ENCODE results near the gene UTS2.

The UTS2 gene

GRCh38 chr1:7847599-7847998, 5.3 kb downstream of the UTS2 start:
- H3K79me1 ChIP-seq (ENCODE audit: low read depth, low read length) = no peaks in the 10 kb centered on the region
- H2BK120ac ChIP-seq (ENCODE audit: low read depth, low read length) = no peak overlapping the region
- no peak overlapping the region for H3K18ac ChIP-seq (ENCODE audit: low read length)
- no peak overlapping the region for H3K14ac ChIP-seq (ENCODE audit: low read length)
- no peak overlapping the region for H2BK5ac ChIP-seq (ENCODE audit: low read length)
- no peak overlapping the region for H2BK15ac ChIP-seq (ENCODE audit: low read length)
- H4K91ac ChIP-seq (ENCODE audit: low read depth, low read length, poor library complexity) = no peak overlapping the region
- no peak overlapping the region for H3K27ac ChIP-seq (replicated peaks; ENCODE audit: low read length)
- no peaks in the 10 kb centered on the region for H3K9me3 ChIP-seq (replicated peaks in 1 of 2; ENCODE audit: control insufficient read depth in 2 of 2, insufficient read depth in 1 of 2, low read depth in 1 of 2, low read length in 2 of 2)
- H3K9ac ChIP-seq (ENCODE audit: low read depth, low read length, poor library complexity) = no peak overlapping the region
- H2AK5ac ChIP-seq (ENCODE audit: low read depth, low read length) = no peak overlapping the region
- no peak overlapping the region for H4K8ac ChIP-seq (ENCODE audit: low read depth, low read length)
- H3K23ac ChIP-seq (ENCODE audit: low read depth, low read length, poor library complexity) = no peak overlapping the region
- H3K4me1 ChIP-seq (ENCODE audit: control insufficient read depth in 2 of 2, insufficient read depth in 1 of 2, low read depth in 1 of 2, low read length in 2 of 2) = no peaks in the 10 kb centered on the region
- H2BK12ac ChIP-seq (ENCODE audit: low read length) = no peak overlapping the region
- H2AFZ ChIP-seq (ENCODE audit: low read length) = no peak overlapping the region
- no CpG with 5 or more reads among the region's 4 CpGs for WGBS, 2 donors (ENCODE audit: extremely low coverage in 2 of 2, insufficient read length in 2 of 2, insufficient replicate concordance in 1 of 2)
- H3K4me3 ChIP-seq (ENCODE audit: low read length in 2 of 2) = no peak overlapping the region
- no peak overlapping the region for H3K4ac ChIP-seq (ENCODE audit: low read length)
- H3K27me3 ChIP-seq (ENCODE audit: control insufficient read depth in 3 of 3, insufficient read depth in 3 of 3, low read depth in 1 of 3, low read length in 3 of 3) = no peaks in the 10 kb centered on the region
- H3K36me3 ChIP-seq (replicated peaks in 1 of 2; ENCODE audit: control insufficient read depth in 2 of 2, insufficient read depth in 2 of 2, low read length in 2 of 2) = no peaks in the 10 kb centered on the region
- DNase-seq (ENCODE audit: low spot score) = no peak
- H3K4me2 ChIP-seq (ENCODE audit: insufficient read depth, low read length, poor library complexity, severe bottlenecking) = no peak overlapping the region

- no peaks in the 10 kb centered on the region for H3K79me1 ChIP-seq (ENCODE audit: low read depth, low read length)
- WGBS, 2 donors (ENCODE audit: extremely low coverage in 2 of 2, insufficient read length in 2 of 2, insufficient replicate concordance in 1 of 2) = no CpG with 5 or more reads among the region's 7 CpGs
- H3K14ac ChIP-seq (ENCODE audit: low read length) = no peak overlapping the region
- H3K4ac ChIP-seq (ENCODE audit: low read length) = no peak overlapping the region
- no peak overlapping the region for H4K91ac ChIP-seq (ENCODE audit: low read depth, low read length, poor library complexity)
- no peak for DNase-seq (ENCODE audit: low spot score)
- H3K4me2 ChIP-seq (ENCODE audit: insufficient read depth, low read length, poor library complexity, severe bottlenecking) = no peak overlapping the region
- H3K18ac ChIP-seq (ENCODE audit: low read length) = no peak overlapping the region
- no peak overlapping the region for H2AFZ ChIP-seq (ENCODE audit: low read length)
- H3K9ac ChIP-seq (ENCODE audit: low read depth, low read length, poor library complexity) = no peak overlapping the region
- no peak overlapping the region for H2BK120ac ChIP-seq (ENCODE audit: low read depth, low read length)
- H3K4me1 ChIP-seq (ENCODE audit: control insufficient read depth in 2 of 2, insufficient read depth in 1 of 2, low read depth in 1 of 2, low read length in 2 of 2) = no peaks in the 10 kb centered on the region
- H2AK5ac ChIP-seq (ENCODE audit: low read depth, low read length) = no peak overlapping the region
- no peak overlapping the region for H2BK5ac ChIP-seq (ENCODE audit: low read length)
- H3K27me3 ChIP-seq (ENCODE audit: control insufficient read depth in 3 of 3, insufficient read depth in 3 of 3, low read depth in 1 of 3, low read length in 3 of 3) = no peaks in the 10 kb centered on the region
- no peak overlapping the region for H3K27ac ChIP-seq (replicated peaks; ENCODE audit: low read length)
- no peaks in the 10 kb centered on the region for H3K9me3 ChIP-seq (replicated peaks in 1 of 2; ENCODE audit: control insufficient read depth in 2 of 2, insufficient read depth in 1 of 2, low read depth in 1 of 2, low read length in 2 of 2)
- no peak overlapping the region for H2BK15ac ChIP-seq (ENCODE audit: low read length)
- H3K23ac ChIP-seq (ENCODE audit: low read depth, low read length, poor library complexity) = no peak overlapping the region
- no peak overlapping the region for H4K8ac ChIP-seq (ENCODE audit: low read depth, low read length)
- H3K36me3 ChIP-seq (replicated peaks in 1 of 2; ENCODE audit: control insufficient read depth in 2 of 2, insufficient read depth in 2 of 2, low read length in 2 of 2) = no peaks in the 10 kb centered on the region
- no peak overlapping the region for H3K4me3 ChIP-seq (ENCODE audit: low read length in 2 of 2)
- no peak overlapping the region for H2BK12ac ChIP-seq (ENCODE audit: low read length)
Measured at GRCh38 chr1:7846656-7847055, 6.2 kb downstream of the UTS2 start.

- H2BK15ac ChIP-seq (ENCODE audit: low read length) = no peak overlapping the region
- H3K14ac ChIP-seq (ENCODE audit: low read length) = no peak overlapping the region
- H2BK12ac ChIP-seq (ENCODE audit: low read length) = no peak overlapping the region
- no peak overlapping the region for H2BK5ac ChIP-seq (ENCODE audit: low read length)
- no peak overlapping the region for H2AFZ ChIP-seq (ENCODE audit: low read length)
- no peak overlapping the region for H3K9ac ChIP-seq (ENCODE audit: low read depth, low read length, poor library complexity)
- H3K4ac ChIP-seq (ENCODE audit: low read length) = no peak overlapping the region
- DNase-seq (ENCODE audit: low spot score) = no peak
- no peak overlapping the region for H2AK5ac ChIP-seq (ENCODE audit: low read depth, low read length)
- no CpG with 5 or more reads among the region's 2 CpGs for WGBS, 2 donors (ENCODE audit: extremely low coverage in 2 of 2, insufficient read length in 2 of 2, insufficient replicate concordance in 1 of 2)
- no peak overlapping the region for H4K91ac ChIP-seq (ENCODE audit: low read depth, low read length, poor library complexity)
- H4K8ac ChIP-seq (ENCODE audit: low read depth, low read length) = no peak overlapping the region
- H3K27me3 ChIP-seq (ENCODE audit: control insufficient read depth in 3 of 3, insufficient read depth in 3 of 3, low read depth in 1 of 3, low read length in 3 of 3) = no peaks in the 10 kb centered on the region
- H3K4me2 ChIP-seq (ENCODE audit: insufficient read depth, low read length, poor library complexity, severe bottlenecking) = no peak overlapping the region
- no peak overlapping the region for H3K23ac ChIP-seq (ENCODE audit: low read depth, low read length, poor library complexity)
- H3K4me3 ChIP-seq (ENCODE audit: low read length in 2 of 2) = no peak overlapping the region
- H3K4me1 ChIP-seq (ENCODE audit: control insufficient read depth in 2 of 2, insufficient read depth in 1 of 2, low read depth in 1 of 2, low read length in 2 of 2) = no peaks in the 10 kb centered on the region
- no peak overlapping the region for H2BK120ac ChIP-seq (ENCODE audit: low read depth, low read length)
- no peaks in the 10 kb centered on the region for H3K36me3 ChIP-seq (replicated peaks in 1 of 2; ENCODE audit: control insufficient read depth in 2 of 2, insufficient read depth in 2 of 2, low read length in 2 of 2)
- no peak overlapping the region for H3K18ac ChIP-seq (ENCODE audit: low read length)
- no peaks in the 10 kb centered on the region for H3K79me1 ChIP-seq (ENCODE audit: low read depth, low read length)
- no peak overlapping the region for H3K27ac ChIP-seq (replicated peaks; ENCODE audit: low read length)
- H3K9me3 ChIP-seq (replicated peaks in 1 of 2; ENCODE audit: control insufficient read depth in 2 of 2, insufficient read depth in 1 of 2, low read depth in 1 of 2, low read length in 2 of 2) = no peaks in the 10 kb centered on the region
Measured at GRCh38 chr1:7845761-7846160, 7.1 kb downstream of the UTS2 start.

- WGBS, 2 donors (ENCODE audit: extremely low coverage in 2 of 2, insufficient read length in 2 of 2, insufficient replicate concordance in 1 of 2) = no CpG with 5 or more reads among the region's 4 CpGs
- no peak overlapping the region for H4K91ac ChIP-seq (ENCODE audit: low read depth, low read length, poor library complexity)
Measured at GRCh38 chr1:7842517-7842916, 10.3 kb downstream of the UTS2 start.

More at GRCh38 chr1:7842517-7842916, 10.3 kb downstream of the UTS2 start:
- Histone ChIP-seq H3K4me2 (ENCODE audit: insufficient read depth, low read length, poor library complexity, severe bottlenecking) (no peak overlapping the region), H3K4me1 (ENCODE audit: control insufficient read depth in 2 of 2, insufficient read depth in 1 of 2, low read depth in 1 of 2, low read length in 2 of 2) (no peaks in the 10 kb centered on the region), H2BK12ac (ENCODE audit: low read length) (no peak overlapping the region), H2AFZ (ENCODE audit: low read length) (no peak overlapping the region), H3K79me1 (ENCODE audit: low read depth, low read length) (no peaks in the 10 kb centered on the region), H2AK5ac (ENCODE audit: low read depth, low read length) (no peak overlapping the region), H3K4me3 (ENCODE audit: low read length in 2 of 2) (no peak overlapping the region), H3K4ac (ENCODE audit: low read length) (no peak overlapping the region), H3K14ac (ENCODE audit: low read length) (no peak overlapping the region), H3K27me3 (ENCODE audit: control insufficient read depth in 3 of 3, insufficient read depth in 3 of 3, low read depth in 1 of 3, low read length in 3 of 3) (no peaks in the 10 kb centered on the region), H3K36me3 (replicated peaks in 1 of 2; ENCODE audit: control insufficient read depth in 2 of 2, insufficient read depth in 2 of 2, low read length in 2 of 2) (peaks cover 0 to 10% of the 10 kb centered on the region in 2 donors), H3K18ac (ENCODE audit: low read length) (no peak overlapping the region), H3K23ac (ENCODE audit: low read depth, low read length, poor library complexity) (no peak overlapping the region), H3K9ac (ENCODE audit: low read depth, low read length, poor library complexity) (no peak overlapping the region), H4K8ac (ENCODE audit: low read depth, low read length) (no peak overlapping the region), H3K27ac (replicated peaks; ENCODE audit: low read length) (no peak overlapping the region), H2BK5ac (ENCODE audit: low read length) (no peak overlapping the region), H2BK15ac (ENCODE audit: low read length) (no peak overlapping the region), H3K9me3 (replicated peaks in 1 of 2; ENCODE audit: control insufficient read depth in 2 of 2, insufficient read depth in 1 of 2, low read depth in 1 of 2, low read length in 2 of 2) (peaks cover under 1 to 16% of the 10 kb centered on the region in 2 donors), H2BK120ac (ENCODE audit: low read depth, low read length) (no peak overlapping the region)
- no peak for DNase-seq (ENCODE audit: low spot score)
